Right ventricle myocardium inferior (tissue), 1 donor: ENCODE data around the gene DTHD1. TPM values are rescaled to one million over a fixed set of nuclear protein-coding genes. Genes with fewer than 3 reads are reported as not detected.
A peak's percentile ranks its signal among the peaks of the same experiment; 100 is the strongest.

Experiments
- ATAC-seq: fragments of 200-7000 bp; cut with Tn5 transposase; one replicate; pipeline ENCODE4 v1.9.1; 2020; ENCODE audit warnings: mild to moderate bottlenecking, moderate library complexity
- DNase-seq: peaks from one replicate; pipeline ENCODE4 v3.0.0; 2021; ENCODE audit errors: missing footprints
- intact Hi-C: fragments of 100-400 bp; cut with DNase I; formaldehyde crosslinking; loops from one replicate; pipeline ENCODE4 v1.11.0; 2022
- total RNA-seq: library from RNA; stranded (reverse); fragmentation: NEBNext Ultra II Directional; extraction: Animal tissue kit (Norgen Biotek cat#: 25700); gene quantifications from one replicate; pipeline ENCODE4 v1.2.1, GENCODE V29; 2021
- donor health status: DM: no; HTN: yes; CAD: no; lungs with severe emphysema.

Gene DTHD1
- total RNA-seq, 1 donor from 2014 or later, result not detected

DNA sequence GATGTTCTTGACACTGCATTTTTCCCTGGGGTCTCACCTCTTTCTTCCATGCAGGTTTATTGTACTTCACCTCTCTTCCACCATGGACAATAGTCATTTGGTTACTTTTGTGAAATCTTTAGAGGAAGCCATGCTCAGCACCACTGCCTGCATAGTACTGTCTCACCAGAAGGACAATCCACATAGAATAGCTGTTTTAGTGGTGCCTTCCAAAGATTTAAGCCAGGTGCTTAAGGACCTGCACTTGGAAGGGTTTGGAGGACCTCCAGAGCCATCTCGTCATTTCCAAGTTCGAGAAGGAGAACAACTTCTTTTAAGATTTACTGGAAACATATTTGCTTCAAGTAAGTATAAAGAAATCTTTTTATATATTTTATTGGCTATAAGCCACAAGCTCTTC lies 26.7 kb downstream of the DTHD1 start:
- DNase-seq, result no peak

DNA sequence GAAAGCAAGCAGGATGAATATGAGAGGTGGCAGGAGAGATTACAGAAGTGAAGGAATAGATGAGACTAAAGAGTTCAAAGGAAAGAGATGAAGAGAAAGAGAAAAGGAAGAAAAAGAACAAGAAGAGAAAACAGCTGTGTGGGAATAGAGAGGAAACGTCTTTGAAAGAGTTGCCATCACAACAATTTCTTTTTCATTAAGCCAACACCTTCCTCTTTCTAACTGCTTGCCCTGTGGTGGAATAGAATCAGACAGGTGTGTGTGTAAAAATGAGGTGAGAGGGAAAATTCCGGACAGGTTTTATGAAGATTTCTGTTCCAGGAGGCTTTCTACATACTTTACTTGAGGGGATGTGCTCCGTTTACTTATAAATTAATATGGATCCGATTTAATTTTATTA lies 28.8 kb downstream of the DTHD1 start:
- no peak for DNase-seq
- intact Hi-C loops, result no loop called here
- no peak for ATAC-seq

More for the DNA sequence above, 26.7 kb downstream of the DTHD1 start:
- ATAC-seq, result no peak
- intact Hi-C loops, result no loop called here

DNA sequence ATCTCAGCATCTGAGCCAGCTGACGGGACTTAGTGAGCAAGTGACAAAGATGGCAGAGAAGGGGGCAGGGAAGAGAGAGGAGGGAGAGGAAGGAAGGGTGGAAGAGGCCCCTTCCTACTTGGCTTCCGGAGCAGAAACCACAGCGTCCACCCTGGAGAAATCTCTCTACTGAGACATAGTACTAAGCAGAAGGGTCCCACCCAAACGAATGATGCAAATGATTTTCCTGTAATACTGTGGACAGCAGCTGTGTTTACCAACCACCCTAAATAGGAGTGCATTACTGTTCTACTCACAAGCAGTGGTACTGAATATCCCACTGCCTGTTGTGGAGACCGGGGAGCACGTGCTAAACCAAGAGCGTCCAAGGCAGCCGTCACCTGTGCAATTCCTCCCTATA lies 29.4 kb downstream of the DTHD1 start:
- peak; percentile 63 for DNase-seq
- intact Hi-C loops, result no loop called here

DNA sequence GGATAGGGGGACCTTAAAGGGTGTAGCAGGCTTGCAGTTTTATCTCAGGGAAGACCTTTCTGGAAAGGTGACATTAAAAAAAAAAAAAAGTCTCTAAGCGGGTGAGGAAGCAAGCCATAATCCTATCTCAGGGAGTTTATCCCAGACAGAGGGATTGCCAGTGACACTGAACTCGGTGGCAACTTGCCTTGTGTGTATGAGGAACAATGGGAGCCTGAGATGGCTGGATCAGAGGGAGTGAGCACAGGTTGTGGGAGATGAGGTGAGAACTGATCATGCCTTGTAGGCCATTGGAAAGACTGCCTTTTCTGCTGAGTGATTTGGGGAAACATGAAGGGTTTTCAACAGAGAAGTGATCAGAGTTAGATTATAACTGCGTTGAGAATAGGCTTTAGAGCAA lies 31.1 kb downstream of the DTHD1 start:
- intact Hi-C loops, result no loop called here
- no peak for ATAC-seq
- no peak for DNase-seq

More for the DNA sequence above, 29.4 kb downstream of the DTHD1 start:
- ATAC-seq, result peak; percentile 72

DNA sequence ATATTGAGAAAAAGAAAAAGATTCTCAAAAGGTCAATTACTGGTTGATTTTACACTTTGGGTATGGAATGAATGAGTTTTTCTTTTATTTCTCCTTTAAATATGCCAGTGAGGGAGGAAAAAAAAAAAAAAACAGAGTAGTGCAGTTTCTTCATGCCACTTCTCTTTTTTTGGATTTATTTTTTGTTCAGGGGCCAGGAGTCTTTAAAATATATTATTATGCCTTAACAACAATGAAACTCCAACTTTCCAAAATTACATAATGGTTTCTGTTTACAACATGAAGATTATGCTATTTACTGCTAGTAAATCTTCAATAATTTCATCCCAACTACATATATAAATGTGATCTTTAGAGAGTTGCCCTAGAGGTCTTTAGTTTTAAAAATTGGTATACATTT lies 31.9 kb downstream of the DTHD1 start:
- intact Hi-C loops, result no loop called here
- ATAC-seq (no peak), DNase-seq (no peak)

DNA sequence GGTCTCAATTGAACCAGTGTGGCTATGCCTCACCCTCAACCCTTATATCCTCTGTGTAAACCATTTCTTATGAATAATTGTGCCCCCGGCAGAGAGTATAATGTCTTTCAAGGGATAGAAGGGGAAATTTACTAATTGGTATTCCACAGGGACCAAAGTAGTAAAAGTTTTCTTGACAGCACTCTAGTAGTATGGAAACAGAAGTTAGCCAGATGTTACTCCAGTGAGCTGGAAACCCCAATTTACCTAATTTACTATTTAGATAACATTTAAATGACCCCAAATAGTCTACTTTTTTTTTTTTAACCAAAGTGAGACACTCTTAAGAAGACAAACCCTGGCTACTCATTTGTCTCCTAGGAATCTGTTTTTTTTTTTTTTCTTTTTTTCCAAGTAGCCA lies 32.3 kb downstream of the DTHD1 start:
- DNase-seq (no peak), ATAC-seq (no peak)
- intact Hi-C loops, result no loop called here

DNA sequence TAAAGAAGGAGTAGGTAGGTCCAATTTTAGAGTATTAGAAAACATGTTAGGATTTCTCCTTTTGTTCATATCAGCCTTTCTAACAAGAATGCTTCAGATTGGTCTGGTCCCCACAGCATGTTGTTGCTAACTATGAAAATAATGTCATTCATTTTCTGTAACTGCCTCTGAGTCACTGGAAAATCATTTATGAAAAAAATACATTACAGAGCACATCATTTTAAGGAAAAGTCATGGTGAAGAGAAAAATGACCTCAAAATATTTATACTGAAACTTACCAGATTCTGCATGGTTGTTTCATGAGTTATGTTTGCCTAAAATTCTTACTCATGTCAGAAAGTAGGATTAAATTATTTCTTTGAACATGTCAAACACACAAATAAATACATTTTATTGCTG lies 35.2 kb downstream of the DTHD1 start:
- DNase-seq, result no peak
- intact Hi-C loops, result no loop called here
- ATAC-seq, result no peak

DNA sequence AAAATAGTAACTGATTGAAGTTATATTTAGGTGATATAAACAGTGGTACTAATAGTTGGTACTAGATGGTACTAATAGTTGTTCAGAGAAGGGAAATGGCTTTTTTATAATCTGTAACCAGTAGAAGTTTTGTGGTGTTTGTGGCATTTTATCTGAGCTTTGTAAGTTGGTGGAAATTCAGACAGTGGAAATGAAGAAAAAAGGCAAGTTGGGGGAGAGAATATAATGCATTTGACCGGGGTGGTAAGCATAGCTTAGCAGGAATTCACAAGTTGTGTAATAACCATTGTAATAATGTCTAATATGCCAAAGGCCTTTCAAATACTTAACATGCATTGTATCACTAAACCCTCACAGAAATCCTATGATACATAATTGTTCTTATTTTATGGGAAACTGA lies 36.3 kb downstream of the DTHD1 start:
- ATAC-seq (no peak), DNase-seq (no peak)
- intact Hi-C loops, result no loop called here

DNA sequence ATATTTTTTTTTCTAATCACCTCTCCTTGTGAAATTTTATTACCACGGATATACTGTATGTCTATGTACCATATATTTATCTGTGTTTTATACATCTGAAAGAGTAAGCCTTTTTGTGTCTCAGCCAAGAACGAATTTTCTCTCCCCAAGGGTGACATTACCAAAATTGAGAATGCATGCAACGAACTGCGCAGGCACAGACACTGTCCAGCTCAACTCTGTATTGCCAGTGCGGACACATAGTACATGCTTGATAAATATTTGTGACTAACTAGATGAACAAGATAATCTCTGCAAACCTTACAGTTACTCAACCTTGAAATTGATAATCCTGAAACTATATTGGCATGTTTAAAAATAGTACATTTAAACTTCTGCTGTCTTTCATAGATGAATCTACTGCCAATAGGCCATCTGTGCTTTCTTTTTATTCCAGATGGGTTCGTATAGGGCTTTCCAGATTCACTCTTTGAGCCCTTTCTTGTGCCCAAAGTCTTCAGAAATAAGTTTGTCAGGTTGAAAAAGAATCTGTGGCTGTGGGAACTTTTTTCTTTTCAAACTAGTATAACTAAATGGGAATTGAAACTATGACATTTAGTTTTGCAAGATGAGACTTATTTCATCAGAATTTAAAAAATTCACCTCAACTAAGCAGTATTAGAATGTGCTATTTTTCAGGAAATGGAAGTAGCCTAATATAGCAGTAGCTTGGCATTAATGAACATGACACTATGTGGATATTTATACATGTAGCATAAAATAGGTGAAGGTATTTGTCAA lies 38.9 kb downstream of the DTHD1 start:
- no peak for ATAC-seq
- no peak for DNase-seq
- intact Hi-C loops, result no loop called here

DNA sequence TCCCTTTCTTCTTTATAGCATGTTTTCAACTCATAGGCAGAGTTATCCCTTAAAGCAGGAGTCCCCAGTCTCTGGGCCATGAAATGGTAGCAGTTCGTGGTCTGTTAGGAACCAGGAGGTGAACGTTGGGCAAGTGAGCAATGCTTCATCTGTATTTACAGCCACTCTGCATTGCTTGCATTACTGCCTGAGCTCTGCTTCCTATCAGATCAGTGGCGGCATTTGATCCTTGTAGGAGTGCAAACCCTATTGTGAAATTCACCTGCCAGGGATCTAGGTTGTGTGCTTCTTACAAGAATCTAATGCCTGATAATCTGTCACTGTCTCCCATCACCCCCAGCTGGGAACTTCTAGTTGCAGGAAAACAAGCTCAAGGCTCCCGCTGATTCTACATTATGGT lies 39.8 kb downstream of the DTHD1 start:
- no peak for DNase-seq
- intact Hi-C loops, result no loop called here
- ATAC-seq, result no peak

DNA sequence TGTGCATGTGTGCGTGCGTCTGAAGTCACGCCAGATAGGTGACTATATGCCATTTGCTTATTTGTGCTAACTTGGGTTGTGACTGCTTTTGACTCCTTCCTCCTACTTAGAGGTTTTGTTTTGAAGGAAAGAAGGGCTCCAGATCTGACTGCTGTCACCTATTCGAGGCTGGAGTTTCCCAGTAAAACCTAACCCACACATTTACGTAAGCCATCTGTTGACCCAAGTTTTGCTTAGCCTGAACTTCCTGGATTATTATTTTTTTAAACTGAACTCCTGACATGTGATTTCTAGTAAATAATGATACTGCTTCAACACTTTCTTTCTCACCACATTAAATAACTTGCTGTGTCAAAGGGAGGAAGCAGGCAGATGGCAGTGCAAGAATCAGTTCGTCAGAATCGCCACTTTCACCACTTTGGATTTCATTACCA lies 41.5 kb downstream of the DTHD1 start:
- DNase-seq (no peak), ATAC-seq (no peak)
- intact Hi-C loops, result no loop called here

DNA sequence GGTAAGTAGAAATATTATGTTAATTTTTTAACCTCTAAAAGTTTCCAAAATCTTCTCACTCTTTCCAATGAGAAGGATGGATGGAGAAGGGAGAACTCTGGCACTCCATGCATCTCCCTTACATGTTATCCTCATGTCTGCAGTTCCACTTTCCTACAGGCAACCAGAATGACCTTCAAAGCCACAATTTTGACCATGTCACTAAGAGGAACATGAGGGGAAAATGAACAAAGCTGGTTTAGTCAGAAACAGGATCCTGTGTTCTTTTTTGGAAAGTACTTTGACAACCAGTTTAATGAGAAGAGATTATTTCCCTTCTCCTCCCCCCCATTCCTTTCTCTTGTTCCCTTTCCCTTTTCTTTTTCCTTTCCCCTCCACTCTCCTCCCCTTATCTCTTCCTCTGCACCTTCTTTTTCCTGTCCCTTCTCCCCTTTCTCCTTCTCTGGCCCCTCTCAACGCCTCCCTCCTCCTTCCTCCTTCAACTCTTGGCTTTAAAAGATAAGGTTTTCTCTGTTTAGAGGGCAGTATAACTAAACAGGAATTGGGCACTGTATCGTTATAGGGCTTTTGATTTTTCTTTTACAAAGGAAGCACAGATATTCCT lies 42.5 kb downstream of the DTHD1 start:
- intact Hi-C loops, result no loop called here
- DNase-seq, result no peak
- no peak for ATAC-seq

DNA sequence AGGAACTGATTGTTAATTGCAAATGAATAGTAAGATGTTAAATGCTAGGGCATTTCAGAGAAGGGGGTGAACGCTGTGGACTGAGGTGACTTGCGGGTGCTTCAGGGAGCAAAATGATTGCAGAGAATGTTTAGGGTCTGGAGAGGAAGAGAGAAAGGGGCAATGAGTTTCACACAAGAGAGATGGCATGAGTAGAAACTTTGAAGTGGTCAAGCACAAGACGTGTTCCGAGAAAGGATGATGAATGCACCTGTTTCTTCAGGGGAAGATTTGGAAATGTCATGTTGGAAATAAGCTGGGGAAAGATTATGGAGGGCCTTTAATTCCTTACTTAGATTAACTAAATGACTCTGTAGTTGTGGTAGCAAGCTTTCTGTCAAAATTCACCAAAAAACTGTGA lies 43.4 kb downstream of the DTHD1 start:
- no peak for ATAC-seq
- no peak for DNase-seq
- intact Hi-C loops, result no loop called here

DNA sequence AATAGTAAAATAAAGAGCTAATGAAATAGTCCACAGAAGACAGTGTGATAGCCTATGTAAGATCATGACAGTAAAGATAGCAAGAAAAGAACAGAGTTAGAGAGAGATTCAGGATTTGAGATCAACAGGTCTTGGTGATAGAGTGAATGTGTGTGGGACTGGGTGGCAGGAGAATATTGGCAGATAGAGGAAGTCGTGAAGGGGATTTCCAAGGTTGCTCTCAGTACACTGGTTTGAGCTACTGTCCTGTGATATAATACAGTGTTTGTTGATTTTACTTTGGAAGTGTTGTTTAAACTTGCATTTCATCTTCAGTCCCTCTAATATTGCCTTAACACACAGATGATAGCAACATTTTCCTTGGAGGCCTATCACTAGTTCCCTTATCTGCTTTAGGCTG lies 44.1 kb downstream of the DTHD1 start:
- DNase-seq (no peak), ATAC-seq (no peak)
- intact Hi-C loops, result no loop called here

DNA sequence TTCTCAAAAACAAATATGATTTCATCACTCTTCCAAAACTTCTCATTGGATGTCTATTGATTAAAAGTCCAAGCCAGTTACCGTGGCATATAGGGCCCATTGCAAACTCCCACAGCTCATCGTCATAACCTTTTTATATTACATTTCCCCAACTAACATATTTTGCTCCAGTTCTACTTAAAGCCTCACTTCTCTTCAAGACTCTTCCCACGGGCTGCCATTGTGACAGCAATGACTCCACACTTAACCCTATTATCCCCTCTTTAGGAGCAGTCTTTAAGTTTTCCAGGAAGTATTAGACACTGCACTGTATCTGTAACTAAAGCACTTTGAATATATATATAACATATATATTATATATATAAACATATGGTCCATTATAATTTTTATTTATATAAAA lies 44.5 kb downstream of the DTHD1 start:
- no peak for ATAC-seq
- intact Hi-C loops, result no loop called here

DNA sequence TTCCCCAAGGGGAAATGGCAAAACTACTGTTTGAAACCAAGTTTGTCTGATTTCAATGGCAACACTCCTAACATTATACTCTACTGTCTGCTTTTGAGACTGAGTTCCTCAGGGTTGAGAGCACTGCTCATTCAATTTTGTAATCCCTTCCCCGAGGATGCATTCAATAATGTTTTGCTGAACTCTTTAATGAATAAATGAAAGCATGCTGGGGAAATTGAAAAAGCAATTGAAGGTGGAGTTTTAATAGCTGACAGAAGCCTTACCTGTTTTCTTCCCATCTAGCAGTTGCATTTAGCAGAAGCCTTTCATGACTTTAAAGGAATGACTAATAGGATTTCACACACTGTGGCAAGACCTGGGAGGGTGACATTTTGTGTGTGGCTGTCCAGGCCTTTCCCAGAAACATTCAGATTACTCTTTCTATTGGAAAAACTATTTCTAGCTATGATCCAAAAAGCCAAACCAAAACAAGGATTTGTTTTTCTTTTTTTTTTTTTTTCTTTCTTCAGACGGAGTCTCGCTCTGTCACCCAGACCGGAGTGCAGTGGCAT lies 45.1 kb downstream of the DTHD1 start:
- intact Hi-C loops, result no loop called here
- ATAC-seq, result no peak
- no peak for DNase-seq

More for the DNA sequence above, 44.5 kb downstream of the DTHD1 start:
- no peak for DNase-seq

DNA sequence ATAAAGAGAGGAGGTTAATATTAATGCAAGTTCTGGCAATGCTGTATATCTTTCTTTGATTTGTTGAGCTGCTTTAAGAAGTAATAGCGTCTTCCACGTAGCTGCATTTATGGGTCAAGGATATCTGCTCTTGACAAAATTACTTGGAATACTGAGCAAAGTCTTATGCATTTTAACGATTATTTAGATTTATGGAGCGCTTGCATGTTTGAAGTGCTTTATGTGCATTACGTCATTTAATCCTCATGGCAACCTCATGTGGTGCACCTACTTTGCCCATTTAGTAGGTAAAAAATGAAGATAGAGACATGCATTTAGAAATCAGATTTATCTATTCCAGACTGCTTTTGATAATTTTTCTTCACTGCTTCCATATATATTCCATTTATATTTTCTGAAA lies 46.0 kb downstream of the DTHD1 start:
- DNase-seq, result no peak
- ATAC-seq, result no peak
- intact Hi-C loops, result no loop called here

DNA sequence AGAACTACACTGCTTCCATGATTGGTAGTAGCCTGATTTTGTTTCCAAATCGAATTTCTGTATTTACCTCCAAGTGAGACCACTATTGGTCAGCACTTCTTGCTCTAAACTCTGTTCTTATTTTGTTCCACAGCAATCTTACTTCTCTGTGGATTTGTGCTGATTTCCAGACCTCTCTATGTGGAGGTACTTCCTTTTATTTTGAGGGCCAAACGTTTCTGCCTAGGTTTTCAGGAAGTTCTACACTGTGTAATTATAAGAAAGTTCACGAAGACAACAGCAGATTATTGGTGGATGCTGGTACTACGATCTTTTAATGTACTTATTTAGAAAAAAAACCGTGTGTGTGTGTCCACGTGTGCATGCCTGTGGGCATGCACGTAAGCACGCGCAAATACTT lies 46.7 kb downstream of the DTHD1 start:
- DNase-seq (no peak), ATAC-seq (no peak)
- intact Hi-C loops, result no loop called here

DNA sequence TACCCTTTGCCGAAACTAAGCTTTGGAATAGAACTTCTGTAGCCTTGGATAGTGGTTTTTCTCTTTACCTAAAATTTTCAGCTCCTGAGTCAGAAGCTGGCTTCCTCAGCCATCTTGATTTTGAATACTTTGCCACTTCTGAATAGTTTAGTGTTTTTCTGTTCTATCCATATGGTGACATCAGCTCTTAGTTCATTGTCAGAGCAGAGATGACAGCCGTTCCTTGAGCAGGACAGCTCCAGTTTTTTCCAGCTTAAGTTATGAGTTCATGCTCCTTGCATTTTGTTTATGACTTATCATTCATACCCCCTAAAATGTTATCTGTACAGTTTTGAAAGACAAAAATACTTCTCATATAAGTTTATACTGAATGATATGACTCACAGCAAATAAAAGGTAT lies 47.8 kb downstream of the DTHD1 start:
- intact Hi-C loops, result no loop called here
- DNase-seq, result no peak

DNA sequence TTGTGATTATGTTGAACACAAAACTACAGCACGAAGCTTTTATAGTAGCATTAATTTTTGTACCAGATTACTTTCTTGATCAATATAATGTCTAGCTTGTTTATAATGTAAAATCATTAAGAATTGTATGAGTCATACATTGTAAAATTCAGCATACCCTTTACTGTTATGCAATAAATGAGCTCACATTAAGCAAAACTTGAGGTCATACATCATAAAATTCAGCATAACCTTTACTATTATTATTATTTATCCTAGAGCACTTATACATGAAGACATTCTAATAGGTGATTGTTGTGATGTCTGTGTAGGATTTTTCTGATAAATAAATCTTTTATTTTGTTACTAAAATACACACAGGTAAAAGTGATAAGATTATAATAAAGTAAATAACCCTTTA lies 49.4 kb downstream of the DTHD1 start:
- DNase-seq (no peak), ATAC-seq (no peak)

More for the DNA sequence above, 47.8 kb downstream of the DTHD1 start:
- ATAC-seq, result no peak

More for the DNA sequence above, 49.4 kb downstream of the DTHD1 start:
- intact Hi-C loops, result no loop called here
